CD4-positive, alpha-beta memory T cell (primary cell): Measurements from ENCODE around the gene INAFM1. TPM values are rescaled to one million over a fixed set of nuclear protein-coding genes. Genes with fewer than 3 reads are reported as not detected.
"Not testable (repeated sequence)": the region's sequence is repeated elsewhere in the genome, so short reads cannot be mapped to it uniquely, and the experiment has no call there.

Experiments used
- CTCF ChIA-PET: fragments of 350-600 bp; sonication (Branson Sonifier 250); formaldehyde crosslinking; loops from one replicate; lab custom pipeline; 2021; ENCODE audit warnings: inconsistent platforms; ENCODE audit not compliant: partially characterized antibody; lab: Charles Lee
- POLR2A ChIA-PET: fragments of 350-600 bp; sonication (Branson Sonifier 250); formaldehyde crosslinking; loops from one replicate; lab custom pipeline; 2021; ENCODE audit not compliant: partially characterized antibody; lab: Charles Lee
- DNase-seq, 5 donors: peaks; one replicate each; pipeline versions ENCODE4 v3.0.0 to v3.0.0-alpha.2; 2020 to 2022; ENCODE audit warnings: mixed read lengths in 1 of 5
- H3K27ac ChIP-seq: one replicate; pipeline ENCODE4 v1.7.0; 2013; ENCODE audit warnings: low read depth, low read length
- H3K27me3 ChIP-seq: 2 replicates; pipeline ENCODE4 v1.7.0; 2013; ENCODE audit warnings: mild to moderate bottlenecking, low read length, moderate library complexity; ENCODE audit not compliant: insufficient read depth
- H3K36me3 ChIP-seq: 2 replicates; pipeline ENCODE4 v1.7.0; 2013; ENCODE audit warnings: mild to moderate bottlenecking, low read length, moderate library complexity; ENCODE audit not compliant: insufficient read depth
- H3K4me1 ChIP-seq: 2 replicates; pipeline ENCODE4 v1.7.0; 2013; ENCODE audit warnings: mild to moderate bottlenecking, low read length, moderate library complexity; ENCODE audit not compliant: insufficient read depth
- H3K4me3 ChIP-seq, 2 donors: one replicate each; pipeline ENCODE4 v1.7.0; 2013; ENCODE audit warnings: low read length in 2 of 2, mild to moderate bottlenecking in 1 of 2
- H3K9me3 ChIP-seq, 2 donors: one replicate each; pipeline ENCODE4 v1.7.0; 2013; ENCODE audit warnings: low read length in 2 of 2, control low read depth in 1 of 2; ENCODE audit not compliant: control insufficient read depth in 1 of 2
- H3K27ac Mint-ChIP-seq, 7 donors: one replicate each; pipeline ENCODE4 v1.8.0; 2020 to 2021; ENCODE audit warnings: mixed read lengths in 7 of 7, mild to moderate bottlenecking in 6 of 7, inconsistent platforms in 3 of 7, moderate library complexity in 3 of 7
- H3K27me3 Mint-ChIP-seq, 2 donors: one replicate each; pipeline ENCODE4 v1.8.0; 2020 to 2021; ENCODE audit warnings: mixed read lengths in 2 of 2
- H3K36me3 Mint-ChIP-seq, 2 donors: one replicate each; pipeline ENCODE4 v1.8.0; 2020 to 2021; ENCODE audit warnings: mixed read lengths in 2 of 2, inconsistent platforms in 1 of 2, mild to moderate bottlenecking in 1 of 2
- H3K4me1 Mint-ChIP-seq, 4 donors: one replicate each; pipeline ENCODE4 v1.8.0; 2020 to 2021; ENCODE audit warnings: mixed read lengths in 4 of 4, mild to moderate bottlenecking in 1 of 4
- H3K4me3 Mint-ChIP-seq, 8 donors: one replicate each; pipeline ENCODE4 v1.8.0; 2020 to 2021; ENCODE audit warnings: mixed read lengths in 8 of 8, mild to moderate bottlenecking in 7 of 8, moderate library complexity in 6 of 8, inconsistent platforms in 3 of 8
- H3K9me3 Mint-ChIP-seq, 8 donors: one replicate each; pipeline ENCODE4 v1.8.0; 2020 to 2021; ENCODE audit warnings: mixed read lengths in 8 of 8, mild to moderate bottlenecking in 5 of 8, inconsistent platforms in 3 of 8, moderate library complexity in 1 of 8
- intact Hi-C: fragments of 100-400 bp; cut with micrococcal nuclease; formaldehyde crosslinking; loops from one replicate; pipeline ENCODE4 v1.15.1; 2023
- polyA plus RNA-seq, 2 donors: library from polyadenylated mRNA; unstranded; fragments of 300-500 nt; fragmentation: Illumina TruSeq; gene quantifications; one replicate each; pipeline ENCODE4 v1.2.3, GENCODE V29; 2021
- total RNA-seq, 2 experiments: library from RNA; stranded (reverse); gene quantifications; one replicate each; pipeline ENCODE4 v1.2.3, GENCODE V29; 2021

Gene INAFM1
- total and polyA plus RNA-seq, 4 experiments from 2014 or later, result 1.8 to 16.7 (median 8.5) TPM

DNA sequence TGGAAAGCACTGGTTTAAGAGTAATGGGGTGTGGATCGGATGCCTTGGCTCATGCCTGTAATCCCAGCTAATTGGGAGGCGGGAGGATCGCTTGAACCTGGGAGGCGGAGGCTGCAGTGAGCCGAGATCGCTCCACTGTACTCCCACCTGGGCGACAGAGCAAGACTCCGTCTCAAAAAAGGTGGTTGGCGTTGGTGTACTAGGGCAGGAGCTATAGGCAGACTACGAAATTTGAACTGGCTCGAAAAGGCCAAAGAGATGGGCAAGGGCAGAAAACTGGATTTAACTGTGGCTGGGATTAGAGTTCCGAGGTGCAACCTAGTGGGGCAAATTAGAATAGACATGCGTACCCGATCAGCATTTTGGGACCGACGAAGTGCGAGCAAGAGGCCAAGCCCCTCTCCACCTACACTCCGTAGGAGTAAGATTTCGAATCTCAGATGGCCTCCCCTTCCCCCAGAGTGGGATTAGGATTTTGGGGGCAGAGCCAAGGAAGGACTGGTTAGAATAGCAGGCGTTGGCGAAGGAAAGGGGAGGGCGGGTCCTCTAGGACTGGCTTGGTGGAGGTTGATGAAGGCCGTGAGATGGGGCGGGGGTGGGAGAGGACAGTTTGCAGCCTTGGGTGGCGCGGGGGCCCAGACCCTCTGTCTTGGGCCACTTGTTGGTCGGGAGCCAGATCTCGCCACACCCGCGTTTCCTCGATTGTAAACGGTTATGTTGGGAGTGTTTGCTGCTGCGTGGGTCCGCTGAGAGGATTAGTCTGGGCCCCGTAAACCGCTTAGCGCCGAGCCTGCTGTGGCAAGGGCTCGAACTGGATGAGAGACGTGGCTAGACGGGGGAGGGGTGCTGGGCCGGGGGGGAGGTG is 2.0 kb upstream of the INAFM1 start:
- Mint-ChIP-seq H3K27me3 (no peaks in the 10 kb centered on the region), H3K4me3 (peak overlapping the region; percentile 59 to 99 (median 95)), H3K4me1 (peaks cover 14 to 33% (median 18%) of the 10 kb centered on the region in 4 donors), H3K9me3 (no peaks in the 10 kb centered on the region), H3K27ac (peak overlapping the region; percentile 86 to 99 (median 90)), H3K36me3 (peaks cover 9 to 45% of the 10 kb centered on the region in 2 donors)
- Histone ChIP-seq H3K9me3 (no peaks in the 10 kb centered on the region), H3K36me3 (peaks cover 12% of the 10 kb centered on the region), H3K4me3 (peak overlapping the region; percentile 89 to 100), H3K27me3 (no peaks in the 10 kb centered on the region), H3K27ac (peak overlapping the region; percentile 96), H3K4me1 (peaks cover 19% of the 10 kb centered on the region)
- CTCF ChIA-PET, result interaction anchor here (1.6 kb wide), 1 partner anchor 12 kb away, joined by 5 read pairs; no protein-coding TSS in a partner anchor
- POLR2A ChIA-PET, result interaction anchor here (1.5 to 3.1 kb wide), 2 partner anchors 16 to 28 kb away, joined by 9 to 14 read pairs; partner anchors contain the start of gene CCDC9
- intact Hi-C loops, result no loop called here
- DNase-seq, result no peak

DNA sequence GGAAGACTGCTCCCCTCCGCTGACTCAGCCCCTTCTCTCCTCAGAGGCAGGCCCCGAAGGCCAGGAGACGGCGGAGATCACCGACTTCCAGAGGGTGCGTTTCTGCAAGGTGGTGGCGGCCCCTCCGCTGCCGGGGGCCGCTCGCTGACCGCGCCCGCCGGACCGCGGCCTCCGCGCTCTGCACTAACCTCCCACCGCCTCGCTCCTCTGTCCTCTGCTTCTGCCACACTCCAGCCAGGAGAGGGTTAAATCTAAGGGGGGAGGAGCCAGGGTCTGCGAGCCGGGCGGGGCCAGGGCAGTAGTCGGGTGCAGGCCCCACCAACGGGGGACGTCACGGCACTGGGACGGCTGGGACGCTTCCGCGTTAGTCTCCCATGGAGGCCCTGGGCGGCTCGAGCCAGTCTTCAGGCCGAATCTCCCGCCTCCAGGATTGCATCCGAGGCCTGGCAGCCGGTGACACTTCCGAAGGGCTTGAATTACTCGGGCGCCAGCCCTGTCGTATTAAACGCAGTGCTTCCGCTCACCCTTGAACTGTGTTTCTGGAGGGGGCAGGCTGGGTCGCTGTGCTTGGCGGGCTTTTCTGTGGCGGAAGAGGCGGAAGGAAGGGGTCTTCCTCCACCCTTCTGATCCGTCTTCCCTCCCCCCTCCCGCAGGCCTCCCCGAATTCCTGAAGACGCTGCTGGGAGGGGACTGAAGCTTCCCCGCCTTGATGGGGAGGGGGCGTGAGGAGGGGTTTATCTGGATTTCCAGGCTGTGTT is 1.2 kb upstream of the INAFM1 start:
- peaks cover 15 to 33% (median 19%) of the 10 kb centered on the region in 4 donors for H3K4me1 Mint-ChIP-seq
- no peaks in the 10 kb centered on the region for H3K9me3 Mint-ChIP-seq
- H3K27me3 Mint-ChIP-seq, result no peaks in the 10 kb centered on the region
- Histone ChIP-seq H3K9me3 (no peaks in the 10 kb centered on the region), H3K4me3 (peak overlapping the region; percentile 89 to 100), H3K36me3 (peaks cover 8% of the 10 kb centered on the region), H3K27me3 (no peaks in the 10 kb centered on the region), H3K27ac (peak overlapping the region; percentile 96), H3K4me1 (peaks cover 19% of the 10 kb centered on the region)
- ChIA-PET POLR2A (interaction anchor here (0.6 to 3.3 kb wide), 25 partner anchors 11 to 1048 kb away, joined by 3 to 120 read pairs (median 6); partner anchors contain the start of genes CALM3, CCDC9, DHX34 and KPTN), CTCF (interaction anchor here (0.6 to 3.8 kb wide), 8 partner anchors 11 to 158 kb away, joined by 3 to 33 read pairs (median 4); no protein-coding TSS in a partner anchor)
- peak; percentile 87 to 92 (median 89) for DNase-seq
- peaks cover 9 to 39% of the 10 kb centered on the region in 2 donors for H3K36me3 Mint-ChIP-seq
- peak overlapping the region; percentile 92 to 99 (median 97) for H3K4me3 Mint-ChIP-seq
- peak overlapping the region; percentile 97 to 99 (median 99) for H3K27ac Mint-ChIP-seq
- intact Hi-C loops, result loop anchor here (1.0 to 2.0 kb wide), 7 partner anchors 17 to 505 kb away; partner anchors contain the start of genes BBC3, CCDC9, DHX34 and SELENOW

DNA sequence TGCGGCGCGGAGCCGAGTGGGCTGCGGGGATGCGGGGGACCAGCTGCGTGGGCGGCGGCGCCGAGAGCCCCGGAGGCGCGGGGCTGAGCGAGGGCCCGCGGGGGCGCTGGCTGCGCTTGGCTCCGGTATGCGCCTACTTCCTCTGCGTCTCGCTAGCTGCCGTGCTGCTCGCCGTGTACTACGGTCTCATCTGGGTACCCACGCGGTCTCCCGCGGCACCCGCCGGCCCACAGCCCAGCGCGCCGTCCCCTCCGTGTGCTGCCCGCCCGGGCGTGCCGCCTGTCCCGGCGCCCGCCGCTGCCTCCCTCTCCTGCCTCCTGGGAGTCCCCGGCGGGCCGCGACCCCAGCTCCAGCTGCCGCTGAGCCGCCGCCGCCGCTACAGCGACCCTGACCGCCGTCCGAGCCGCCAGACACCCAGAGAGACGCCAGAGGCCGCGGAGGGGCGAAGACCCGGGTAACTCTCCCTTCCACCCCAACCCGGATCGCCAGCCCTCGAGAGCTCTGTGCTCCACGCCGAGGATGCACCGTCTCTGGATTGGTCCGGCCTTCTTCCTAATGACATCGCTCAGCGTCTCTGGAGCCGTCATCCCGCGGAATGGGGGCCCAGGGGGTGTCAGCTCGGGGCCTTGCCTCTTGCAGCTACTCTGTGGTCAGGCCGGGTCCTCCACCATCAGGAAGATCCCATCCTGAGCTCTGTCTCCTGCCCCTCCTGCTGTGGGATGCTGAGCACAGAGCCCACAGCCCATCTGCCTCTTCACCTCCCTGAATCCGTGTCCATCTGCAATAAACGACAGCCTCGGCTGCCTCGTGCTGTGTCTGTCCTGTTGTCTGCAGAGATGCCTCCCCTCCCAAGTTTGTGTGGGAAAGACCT is 441 bp downstream of the INAFM1 start:
- Histone ChIP-seq H3K36me3 (peaks cover 8% of the 10 kb centered on the region), H3K27ac (peak overlapping the region; percentile 39), H3K9me3 (no peaks in the 10 kb centered on the region), H3K4me3 (peak overlapping the region in 1 of 2 donors; percentile 43), H3K4me1 (peaks cover 19% of the 10 kb centered on the region), H3K27me3 (no peaks in the 10 kb centered on the region)
- CTCF ChIA-PET, result interaction anchor here (0.6 to 3.8 kb wide), 7 partner anchors 9 to 76 kb away, joined by 3 to 33 read pairs (median 3); no protein-coding TSS in a partner anchor
- Mint-ChIP-seq H3K27ac (peak overlapping the region; percentile 63 to 90 (median 76)), H3K36me3 (peaks cover 3 to 28% of the 10 kb centered on the region in 2 donors), H3K27me3 (no peaks in the 10 kb centered on the region), H3K4me1 (peaks cover 17 to 33% (median 20%) of the 10 kb centered on the region in 4 donors), H3K4me3 (peak overlapping the region; percentile 66 to 92 (median 80)), H3K9me3 (no peaks in the 10 kb centered on the region)
- intact Hi-C loops, result loop anchor here (1.0 to 2.0 kb wide), 7 partner anchors 19 to 503 kb away; partner anchors contain the start of genes BBC3, CCDC9, DHX34 and SELENOW
- peak in 1 of 5 donors; percentile 56 for DNase-seq
- POLR2A ChIA-PET, result interaction anchor here (0.5 to 3.3 kb wide), 24 partner anchors 9 to 1544 kb away, joined by 3 to 120 read pairs (median 5); partner anchors contain the start of genes CALM3, CCDC9, DHX34 and FBXO46

DNA sequence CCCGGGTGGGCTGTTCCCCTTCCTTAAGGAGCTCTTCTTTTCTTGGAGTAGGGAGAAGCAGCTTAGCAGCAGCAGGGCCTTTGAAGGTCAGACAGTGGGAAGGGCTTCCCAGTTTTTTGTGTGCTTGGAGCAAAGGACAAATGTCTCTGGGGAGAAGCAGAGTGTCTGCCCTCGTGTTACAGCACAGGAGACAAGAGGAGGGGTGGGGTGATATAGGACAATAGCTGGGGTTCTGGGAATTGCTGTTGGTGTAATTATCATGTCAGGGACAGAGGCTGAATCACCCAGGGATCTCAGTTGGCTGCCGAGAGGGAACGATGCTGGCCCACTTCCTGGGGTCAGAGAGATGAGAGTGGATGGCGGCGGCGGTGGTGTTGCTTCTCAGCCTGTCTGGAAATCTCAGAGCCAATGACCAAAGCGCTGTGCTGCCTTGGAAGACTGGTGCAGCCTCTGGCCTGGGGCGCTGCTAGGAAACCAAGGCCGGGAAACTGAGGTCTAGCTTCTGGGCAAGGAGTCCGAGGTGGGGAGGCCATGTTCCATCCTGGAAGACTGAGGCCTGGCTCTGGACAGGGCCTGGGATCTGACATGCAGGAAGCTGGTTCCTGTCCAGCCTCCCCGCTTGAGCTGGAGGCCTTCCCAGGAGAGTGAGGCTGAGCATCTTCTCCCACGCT is 1.2 kb downstream of the INAFM1 start:
- Histone ChIP-seq H3K9me3 (no peaks in the 10 kb centered on the region), H3K36me3 (peaks cover 5% of the 10 kb centered on the region), H3K4me3 (no peak overlapping the region), H3K27ac (no peak overlapping the region), H3K4me1 (peaks cover 19% of the 10 kb centered on the region), H3K27me3 (no peaks in the 10 kb centered on the region)
- Mint-ChIP-seq H3K4me3 (peak overlapping the region; percentile 11 to 83 (median 78)), H3K36me3 (peaks cover 0 to 21% of the 10 kb centered on the region in 2 donors), H3K27ac (peak overlapping the region; percentile 63 to 90 (median 76)), H3K27me3 (no peaks in the 10 kb centered on the region), H3K9me3 (no peaks in the 10 kb centered on the region), H3K4me1 (peaks cover 17 to 33% (median 20%) of the 10 kb centered on the region in 4 donors)
- no peak for DNase-seq
- intact Hi-C loops, result loop anchor here (2.0 kb wide), 1 partner anchor 45 kb away; the partner anchor contains the start of gene BBC3
- ChIA-PET CTCF (interaction anchor here (0.6 to 3.8 kb wide), 6 partner anchors 9 to 145 kb away, joined by 3 to 33 read pairs (median 3); partner anchors contain the start of gene SAE1), POLR2A (interaction anchor here (0.6 to 3.3 kb wide), 11 partner anchors 8 to 675 kb away, joined by 3 to 120 read pairs (median 7); partner anchors contain the start of genes CALM3, CCDC9, KPTN and ZC3H4)

DNA sequence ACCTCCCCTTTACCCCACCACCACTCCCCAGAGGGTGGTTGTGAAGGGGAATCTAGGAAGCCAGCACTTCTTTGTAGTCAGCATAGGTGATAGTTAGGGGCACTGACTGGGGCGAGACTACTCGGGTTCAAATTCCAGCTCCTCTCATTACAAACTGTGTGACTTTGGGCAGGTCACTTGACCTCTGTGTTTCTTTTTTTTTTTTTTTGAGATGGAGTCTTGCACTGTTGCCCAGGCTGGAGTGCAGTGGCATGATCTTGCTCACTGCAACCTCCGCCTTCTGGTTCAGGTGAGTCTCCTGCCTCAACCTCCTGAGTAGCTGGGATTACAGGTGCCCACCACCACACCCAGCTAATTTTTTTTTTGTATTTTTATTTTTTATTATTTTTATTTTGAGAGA is 1.8 kb downstream of the INAFM1 start:
- H3K27ac ChIP-seq, H3K27me3 Mint-ChIP-seq, intact Hi-C loops, H3K9me3 ChIP-seq, H3K9me3 Mint-ChIP-seq, H3K4me3 ChIP-seq, DNase-seq, H3K36me3 ChIP-seq, H3K27me3 ChIP-seq: not testable (repeated sequence)
- peaks cover 19% of the 10 kb centered on the region for H3K4me1 ChIP-seq
- H3K36me3 Mint-ChIP-seq, result peaks cover 0 to 19% of the 10 kb centered on the region in 2 donors
- peaks cover 17 to 33% (median 20%) of the 10 kb centered on the region in 4 donors for H3K4me1 Mint-ChIP-seq
- ChIA-PET POLR2A (interaction anchor here (0.6 to 3.3 kb wide), 4 partner anchors 51 to 207 kb away, joined by 3 to 29 read pairs (median 3); partner anchors contain the start of genes KPTN and ZC3H4), CTCF (interaction anchor here (0.6 to 3.8 kb wide), 6 partner anchors 8 to 500 kb away, joined by 3 to 33 read pairs (median 4); partner anchors contain the start of gene SAE1)
- peak overlapping the region in 4 of 7 donors; percentile 22 to 59 (median 34) for H3K27ac Mint-ChIP-seq
- H3K4me3 Mint-ChIP-seq, result peak overlapping the region in 3 of 8 donors; percentile 49 to 82 (median 78)
